OCI-LY1 (cell line): ENCODE data around the gene ADAMTS20.

ENCODE experiments used
- CTCF ChIP-seq: fragments of 200-600 bp; sonication (generic), shearing (Covaris generic); IDR thresholded peaks from 2 replicates; pipeline ENCODE4 v1.5.1; 2017; ENCODE audit warnings: mild to moderate bottlenecking, antibody characterized with exemption, low read length, moderate library complexity, mixed read lengths
- EZH2 ChIP-seq: fragments of 200-600 bp; sonication (generic), shearing (Covaris generic); IDR thresholded peaks from 2 replicates; pipeline ENCODE4 v1.8.0; 2017; ENCODE audit warnings: borderline replicate concordance, mixed run types, mild to moderate bottlenecking, antibody characterized with exemption, low read length, moderate library complexity, mixed read lengths

- TF ChIP-seq CTCF = no peak
- TF ChIP-seq EZH2 = no peak
Observed at GRCh38 chr12:43586646-43587245, 34.7 kb upstream of the ADAMTS20 start.
